ENCODE data around the gene TUBA8.

- TF ChIP-seq CTCF (IDR thresholded peaks at IDR 0.05): no peak
- no peak for TF ChIP-seq POLR2AphosphoS5 (IDR thresholded peaks at IDR 0.05)
- TF ChIP-seq POLR2A (IDR thresholded peaks at IDR 0.05): no peak
These were observed 2.4 kb upstream of the TUBA8 start for GRCh38 chr22:18108187-18108586.
